ENCODE data around the gene STX10.
A peak's percentile ranks its signal among the peaks of the same experiment; 100 is the strongest.

Gene STX10

GRCh38 chr19:13118424-13119193, 31.6 kb downstream of the STX10 start:
- peak; percentile 67 for DNase-seq

DNA sequence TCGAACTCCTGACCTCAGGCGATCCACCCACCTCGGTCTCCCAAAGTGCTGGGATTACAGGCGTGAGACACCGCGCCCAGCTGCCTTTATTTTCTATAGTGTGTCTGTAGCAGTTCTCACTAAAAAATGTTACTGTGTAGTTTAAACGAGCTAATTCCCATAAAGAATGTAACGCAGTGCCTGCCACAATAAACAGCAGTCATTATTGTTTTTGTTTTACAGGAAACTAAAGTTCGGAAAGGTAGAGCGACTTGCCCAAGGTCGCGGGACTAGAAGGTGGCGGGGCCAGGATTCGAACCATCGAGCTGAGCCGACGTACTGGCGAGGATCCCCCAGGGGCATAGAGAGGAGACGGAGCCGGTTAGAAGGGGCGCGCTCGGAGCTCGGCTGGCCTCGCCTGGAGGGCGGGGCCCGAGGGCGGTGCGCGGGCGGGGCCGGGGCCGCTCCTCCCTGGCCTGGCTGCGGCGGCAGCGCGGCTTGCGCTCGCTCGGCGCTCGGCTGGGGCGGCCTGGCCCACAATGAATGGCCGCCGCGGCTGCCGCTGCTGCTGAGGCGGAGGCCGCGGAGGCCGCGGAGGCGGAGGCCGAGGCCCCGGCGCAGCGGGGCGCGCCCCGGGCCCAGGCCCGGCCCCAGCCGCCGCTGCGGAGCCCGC, 32.3 kb downstream of the STX10 start, which contains the start of gene NACC1:
Gene NACC1, plus strand, starts transcription at position 493 of the 652 bp plus-strand sequence. CDS start 16,944 bp downstream, outside the sequence.
- DNase-seq, result peak; percentile 80

DNA sequence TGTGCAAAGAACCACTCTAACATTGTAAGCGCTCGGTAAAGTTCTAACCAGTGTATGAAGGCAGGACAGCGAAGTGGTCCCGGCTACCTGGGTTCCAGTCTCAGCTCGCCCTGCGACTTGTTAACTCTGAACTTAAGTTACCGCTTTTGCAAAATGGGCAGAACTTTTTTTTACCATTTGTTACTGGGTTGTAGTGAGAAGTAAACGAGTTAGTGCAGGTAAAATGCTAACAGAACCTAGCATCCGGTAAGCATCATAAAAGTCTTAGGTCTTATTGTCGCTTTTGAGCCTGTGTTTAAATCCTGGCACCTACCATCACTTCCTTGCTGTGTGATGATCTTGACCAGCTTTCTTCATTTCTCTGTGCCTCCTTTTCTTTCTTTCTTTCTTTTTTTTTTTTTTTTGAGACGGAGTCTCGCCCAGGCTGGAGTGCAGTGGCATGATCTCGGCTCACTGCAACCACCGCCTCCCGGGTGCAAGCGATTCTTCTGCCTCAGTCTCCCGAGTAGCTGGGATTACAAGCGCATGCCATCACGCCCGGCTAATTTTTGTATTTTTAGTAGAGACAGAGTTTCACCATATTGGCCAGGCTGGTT, 32.9 kb downstream of the STX10 start:
- DNase-seq, result no peak

DNA sequence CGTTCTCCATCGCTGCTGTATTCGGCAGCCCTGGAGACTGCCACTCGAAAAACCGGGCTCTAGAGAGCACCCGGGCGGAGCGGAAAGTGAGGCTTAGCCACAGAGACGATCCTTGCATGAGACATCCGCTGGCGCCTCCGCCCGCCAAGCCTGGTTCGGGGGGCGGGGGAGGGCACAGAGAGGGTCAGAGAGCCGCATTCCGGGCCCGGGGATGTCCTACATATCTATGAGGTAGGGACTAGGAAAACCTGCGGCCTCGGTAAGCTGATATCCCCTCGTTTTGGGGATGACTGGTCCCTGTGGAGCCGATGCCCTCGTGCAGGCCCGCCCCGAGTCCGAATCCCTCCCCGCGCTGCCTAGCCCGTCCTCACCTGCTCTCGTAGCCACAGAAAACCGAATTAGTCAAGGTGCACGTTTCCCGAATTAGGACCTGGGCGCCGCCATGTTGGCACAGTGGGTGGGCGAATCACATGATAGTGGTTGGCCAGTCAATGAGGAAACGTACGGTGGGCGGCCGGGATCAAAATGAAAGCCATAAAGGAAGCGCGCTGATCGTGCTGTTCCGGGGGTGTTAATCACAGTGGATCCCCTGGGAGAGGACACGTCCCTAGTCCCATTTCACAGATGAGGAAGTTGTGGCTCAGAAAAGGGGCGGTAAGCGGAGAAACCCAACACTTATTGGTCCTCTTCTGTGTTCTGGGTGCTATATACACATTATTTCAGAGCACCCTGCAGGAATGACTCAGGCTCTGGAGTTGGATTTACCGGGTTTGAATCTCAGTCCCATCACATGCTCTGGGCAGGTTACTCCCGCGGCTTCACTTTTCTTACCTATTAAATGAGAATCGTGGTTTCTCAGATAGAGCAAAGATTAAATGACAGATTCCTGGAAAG, 33.6 kb downstream of the STX10 start, which contains the start of gene TRMT1:
Gene TRMT1, minus strand, starts transcription at position 459 of the 894 bp plus-strand sequence. Its CDS starts 341 bp downstream, at position 118.
- peak; percentile 91 for DNase-seq

GRCh38 chr19:13115936-13116281, 34.3 kb downstream of the STX10 start:
- DNase-seq, result no peak

DNA sequence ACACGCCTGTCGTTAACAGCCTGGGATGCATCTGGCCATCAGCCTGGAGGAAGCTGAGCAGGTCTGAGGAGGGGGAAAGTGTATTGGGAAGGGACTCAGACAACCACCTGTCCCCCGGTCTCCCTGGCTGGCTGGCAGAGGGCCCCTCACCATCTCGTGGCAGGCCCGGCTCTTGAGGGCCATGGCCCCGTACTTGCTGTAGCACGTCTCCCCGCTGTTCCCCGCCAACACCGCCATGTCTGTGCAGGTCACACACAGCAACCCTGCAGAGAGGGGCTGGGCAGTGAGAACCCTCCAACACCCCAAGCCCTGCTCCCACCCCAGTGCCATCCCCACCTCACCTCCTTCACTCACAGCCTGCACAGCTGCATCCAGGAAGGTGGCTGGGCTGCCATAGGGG, 37.6 kb downstream of the STX10 start:
- DNase-seq, result no peak

DNA sequence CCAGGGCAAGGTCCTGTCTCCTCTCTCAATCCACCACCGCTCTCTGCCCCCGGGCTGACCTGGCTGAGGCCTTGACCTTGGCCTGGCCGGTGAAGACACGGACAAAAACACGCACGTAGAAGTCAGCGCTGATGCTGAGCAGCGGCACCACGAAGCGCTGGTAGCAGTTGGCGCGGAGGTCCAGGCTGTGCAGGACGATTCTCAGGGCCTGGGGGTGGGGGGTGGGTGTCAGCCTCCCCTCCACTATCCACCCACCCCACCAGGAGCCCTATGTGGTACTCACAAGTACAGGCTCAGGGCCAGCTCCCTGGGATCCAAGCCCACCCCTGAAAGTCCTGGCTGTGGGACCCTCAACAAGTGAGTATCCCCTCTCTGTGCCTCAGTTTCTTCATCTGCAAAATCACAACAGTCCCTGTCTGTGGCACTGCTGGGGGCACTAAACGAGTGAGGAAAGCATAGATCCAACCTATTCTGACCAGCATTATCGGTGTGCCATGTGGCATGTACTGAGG, 40.0 kb downstream of the STX10 start:
- DNase-seq, result no peak

- no peak for DNase-seq
These were observed 40.6 kb downstream of the STX10 start for GRCh38 chr19:13109361-13110098.

DNA sequence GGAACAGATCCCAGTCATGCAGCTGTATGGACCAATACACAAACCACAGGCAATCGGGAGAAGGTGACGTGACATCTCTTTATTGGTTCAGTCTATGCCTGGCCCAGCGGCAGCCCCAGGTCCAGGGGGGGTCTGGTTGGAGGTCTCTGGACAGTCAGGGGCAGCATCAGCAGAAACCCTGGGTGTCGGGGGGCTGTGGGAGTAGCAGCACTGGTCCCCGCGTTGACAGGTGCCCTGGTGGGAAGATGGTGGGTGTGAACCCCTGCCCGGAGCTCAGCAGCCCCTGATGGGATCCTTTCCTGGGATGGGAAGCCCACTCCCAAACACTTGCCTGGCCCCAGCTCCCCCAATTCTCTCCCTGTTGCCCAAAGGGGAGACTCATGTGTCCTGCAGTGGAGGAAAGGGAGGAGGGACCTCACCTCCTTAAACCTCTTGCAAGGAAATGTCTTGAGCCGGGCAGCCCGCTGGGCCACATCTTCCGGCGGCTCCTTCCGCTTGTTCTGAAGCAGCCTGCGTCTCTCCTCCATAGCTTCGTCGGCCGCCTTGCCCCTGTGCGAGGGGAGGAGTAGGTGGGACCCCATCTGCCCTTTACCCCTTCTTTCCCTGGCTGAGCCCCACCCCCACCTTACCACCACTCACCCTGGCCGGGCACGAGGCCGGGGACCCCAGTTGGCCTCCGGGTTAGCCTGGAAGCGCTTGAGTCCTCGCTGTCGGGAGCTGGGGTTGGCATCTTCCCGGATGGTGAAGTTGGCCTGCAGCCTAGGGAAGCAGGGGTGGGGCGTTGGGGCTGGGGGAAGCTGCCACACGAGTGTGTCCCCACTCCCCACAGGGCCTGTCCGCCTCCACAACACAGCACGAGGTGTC, 45.1 kb downstream of the STX10 start:
- DNase-seq, result no peak

DNA sequence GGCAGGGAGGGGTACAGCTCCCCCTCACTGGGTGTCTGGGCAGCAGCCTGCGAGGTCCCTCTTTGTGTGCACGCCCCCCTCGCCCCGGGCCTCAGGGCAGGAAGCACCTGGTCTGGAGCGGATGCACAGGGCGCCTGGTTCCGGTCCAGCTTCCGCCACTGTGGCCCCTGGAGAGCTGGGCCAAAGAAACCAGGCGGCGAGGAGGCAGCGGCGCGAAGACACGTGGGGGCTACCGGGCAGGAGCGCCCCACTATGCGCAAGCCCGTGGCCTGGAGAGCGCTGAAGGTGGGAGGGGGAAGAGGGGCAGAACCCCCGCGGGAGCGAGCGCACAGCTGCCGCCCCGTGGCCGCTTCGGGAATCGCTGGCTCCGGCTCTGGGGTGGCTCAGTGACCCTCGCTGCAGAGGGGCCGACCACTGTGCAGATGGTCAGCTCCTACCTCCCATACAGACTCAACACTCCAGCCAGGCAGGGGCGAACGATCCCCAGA, 45.8 kb downstream of the STX10 start:
- DNase-seq, result no peak

- no peak for DNase-seq
These were observed 46.4 kb downstream of the STX10 start for GRCh38 chr19:13103581-13104359.

GRCh38 chr19:13102666-13103580, 47.3 kb downstream of the STX10 start, which contains the start of gene LYL1:
TSS of gene LYL1 (minus strand) at chr19:13102858. CDS start at chr19:13101171, 1,687 bp downstream.
- DNase-seq, result peak; percentile 89

DNA sequence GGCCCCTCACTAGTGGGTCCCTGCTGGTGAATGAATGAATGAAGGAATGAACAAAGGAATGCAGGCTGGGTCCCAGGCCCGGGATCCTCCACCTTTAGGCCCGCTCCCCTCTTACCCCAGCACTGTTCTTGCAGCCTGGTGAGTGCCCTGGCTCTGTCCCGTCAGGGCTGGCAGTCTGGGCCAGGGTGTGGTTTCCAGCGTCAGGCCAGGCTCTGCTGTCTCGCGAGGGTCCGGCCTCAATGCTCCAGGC, 47.8 kb downstream of the STX10 start:
- no peak for DNase-seq

- no peak for DNase-seq
These were observed 48.4 kb downstream of the STX10 start for GRCh38 chr19:13101590-13102415.

DNA sequence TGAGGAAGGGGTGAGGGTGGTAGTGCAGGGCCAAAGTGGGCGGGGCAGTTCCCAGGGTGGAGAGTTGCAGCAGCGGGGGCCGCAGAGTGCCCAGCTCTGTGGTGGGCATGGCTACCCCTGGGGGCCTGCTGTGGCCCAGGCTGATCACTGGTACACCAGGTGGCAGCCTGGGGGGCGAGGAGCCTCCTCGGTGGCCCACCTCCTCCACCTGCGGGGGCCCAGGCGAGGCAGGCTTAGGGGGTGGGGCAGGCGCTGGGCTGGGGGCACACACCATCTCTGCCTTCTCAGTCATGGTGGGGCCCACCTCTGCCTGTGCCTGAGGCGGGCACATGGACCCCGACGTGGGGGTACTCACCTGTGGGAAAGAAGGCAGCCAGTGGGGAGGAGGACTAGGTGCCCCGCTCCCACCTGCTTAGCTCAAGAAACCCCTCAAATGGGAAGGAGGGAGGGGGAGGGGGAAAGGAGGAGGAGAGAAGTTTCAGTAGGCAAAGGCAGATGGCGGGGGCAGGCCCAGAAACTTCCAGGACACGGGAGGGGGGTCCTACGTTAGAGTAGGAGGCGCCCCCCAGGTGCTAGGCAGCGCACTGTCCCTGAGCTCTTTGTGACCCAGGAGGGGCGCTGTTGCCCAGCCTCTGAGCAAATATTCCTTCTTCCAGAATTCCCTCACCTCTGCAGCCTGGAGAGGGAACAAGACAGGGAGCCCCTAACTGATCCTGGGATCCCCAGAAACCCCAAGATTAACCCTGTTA, 49.2 kb downstream of the STX10 start:
- DNase-seq, result no peak

- no peak for DNase-seq
These were observed 50.1 kb downstream of the STX10 start for GRCh38 chr19:13100031-13100588.

Data from NCI-H226 (cell line).